Measurements from ENCODE around the gene HAGHL.

DNA sequence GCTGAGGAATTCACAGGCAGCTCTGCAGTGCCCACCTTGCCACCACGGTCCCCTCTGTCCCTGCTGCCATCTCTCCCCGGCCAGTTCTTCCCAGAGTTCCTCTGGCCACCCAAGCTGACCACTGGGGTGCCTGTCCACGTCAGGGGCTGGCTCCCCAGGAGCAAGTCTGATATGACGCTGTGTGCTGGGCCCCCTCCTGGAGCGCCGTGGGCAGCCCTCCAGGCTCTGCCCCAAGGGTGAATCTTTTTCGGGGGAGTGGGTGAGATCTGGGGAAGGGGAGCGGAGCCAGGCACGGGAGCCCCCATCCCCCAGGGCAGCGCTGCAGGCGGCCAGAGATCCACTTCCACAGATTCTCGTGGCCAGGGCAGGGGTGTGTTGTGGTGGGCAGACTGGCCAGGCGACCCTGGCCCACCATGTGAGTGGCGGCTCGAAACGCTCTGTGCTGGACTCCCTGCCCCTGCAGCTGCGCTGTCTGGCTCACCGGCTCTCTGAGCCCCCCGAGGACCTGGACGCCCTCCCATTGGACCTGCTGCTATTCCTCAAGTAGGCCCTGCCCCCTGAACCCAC lies 37.4 kb downstream of the HAGHL start:
- TF ChIP-seq POLR2AphosphoS5 (IDR thresholded peaks at IDR 0.05; ENCODE audit: insufficient read depth, low read depth, low read length) (no peak), POLR2A (IDR thresholded peaks at IDR 0.05; ENCODE audit: low read depth, low read length) (no peak), FOS (IDR thresholded peaks at IDR 0.05; ENCODE audit: borderline replicate concordance, insufficient read depth, low read length) (no peak), EZH2 (IDR thresholded peaks at IDR 0.05; ENCODE audit: borderline replicate concordance, low read depth, low read length, severe bottlenecking) (no peak), MYC (IDR thresholded peaks at IDR 0.05; ENCODE audit: low read depth, low read length) (no peak), GATA2 (IDR thresholded peaks at IDR 0.05; ENCODE audit: insufficient read depth, insufficient read length, low read depth, low read length) (no peak)
- TF ChIP-seq, protein P1, sequence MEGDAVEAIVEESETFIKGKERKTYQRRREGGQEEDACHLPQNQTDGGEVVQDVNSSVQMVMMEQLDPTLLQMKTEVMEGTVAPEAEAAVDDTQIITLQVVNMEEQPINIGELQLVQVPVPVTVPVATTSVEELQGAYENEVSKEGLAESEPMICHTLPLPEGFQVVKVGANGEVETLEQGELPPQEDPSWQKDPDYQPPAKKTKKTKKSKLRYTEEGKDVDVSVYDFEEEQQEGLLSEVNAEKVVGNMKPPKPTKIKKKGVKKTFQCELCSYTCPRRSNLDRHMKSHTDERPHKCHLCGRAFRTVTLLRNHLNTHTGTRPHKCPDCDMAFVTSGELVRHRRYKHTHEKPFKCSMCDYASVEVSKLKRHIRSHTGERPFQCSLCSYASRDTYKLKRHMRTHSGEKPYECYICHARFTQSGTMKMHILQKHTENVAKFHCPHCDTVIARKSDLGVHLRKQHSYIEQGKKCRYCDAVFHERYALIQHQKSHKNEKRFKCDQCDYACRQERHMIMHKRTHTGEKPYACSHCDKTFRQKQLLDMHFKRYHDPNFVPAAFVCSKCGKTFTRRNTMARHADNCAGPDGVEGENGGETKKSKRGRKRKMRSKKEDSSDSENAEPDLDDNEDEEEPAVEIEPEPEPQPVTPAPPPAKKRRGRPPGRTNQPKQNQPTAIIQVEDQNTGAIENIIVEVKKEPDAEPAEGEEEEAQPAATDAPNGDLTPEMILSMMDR (IDR thresholded peaks at IDR 0.05; ENCODE audit: extremely low read depth in 1 of 2, insufficient read depth in 1 of 2, low read depth in 1 of 2, low read length in 2 of 2), result no peak
- TF ChIP-seq, protein P2, sequence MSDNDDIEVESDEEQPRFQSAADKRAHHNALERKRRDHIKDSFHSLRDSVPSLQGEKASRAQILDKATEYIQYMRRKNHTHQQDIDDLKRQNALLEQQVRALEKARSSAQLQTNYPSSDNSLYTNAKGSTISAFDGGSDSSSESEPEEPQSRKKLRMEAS (IDR thresholded peaks at IDR 0.05; ENCODE audit: insufficient read depth, insufficient read length), result no peak
